Keratinocyte (primary cell): ENCODE data around the gene DAPK1. TPM values are rescaled to one million over a fixed set of nuclear protein-coding genes. Genes with fewer than 3 reads are reported as not detected.

ENCODE experiments used
- DNase-seq: peaks from one replicate; pipeline ENCODE4 v3.0.0-alpha.2; 2011; ENCODE audit warnings: low read depth, missing footprints, low spot score
- FAIRE-seq: peaks from 2 replicates; lab custom pipeline; 2011; peaks lifted over from hg19 to GRCh38; lab: Jason Lieb, UNC
- H2AFZ ChIP-seq: 2 replicates; pipeline ENCODE4 v1.6.0; 2012; ENCODE audit warnings: low read length, control low read depth, inconsistent platforms; ENCODE audit not compliant: control insufficient read depth
- H3K27ac ChIP-seq: 2 replicates; pipeline ENCODE4 v1.5.1; 2011; ENCODE audit warnings: low read length; ENCODE audit not compliant: control insufficient read depth, insufficient read depth
- H3K27me3 ChIP-seq: 3 replicates; pipeline ENCODE4 v1.6.0; 2011; ENCODE audit warnings: low read length; ENCODE audit not compliant: control insufficient read depth, insufficient read depth; ENCODE audit errors: extremely low read depth
- H3K36me3 ChIP-seq, 2 experiments: 2 replicates in 1 of 2; 3 replicates in 1 of 2; pipeline ENCODE4 v1.5.1; 2011; ENCODE audit warnings: low read length in 2 of 2, mild to moderate bottlenecking in 1 of 2; ENCODE audit not compliant: control insufficient read depth in 2 of 2, insufficient read depth in 2 of 2; ENCODE audit errors: extremely low read depth in 1 of 2
- H3K4me1 ChIP-seq: 3 replicates; pipeline ENCODE4 v1.5.1; 2011; ENCODE audit warnings: low read length; ENCODE audit not compliant: control insufficient read depth, insufficient read depth; ENCODE audit errors: extremely low read depth
- H3K4me2 ChIP-seq: 3 replicates; pipeline ENCODE4 v1.6.0; 2011; ENCODE audit warnings: low read depth, low read length; ENCODE audit not compliant: control insufficient read depth, insufficient read depth; ENCODE audit errors: extremely low read depth
- H3K4me3 ChIP-seq, 3 experiments: fragments of 200-600 bp in 1 of 3; sonication (generic) in 1 of 3; 2 replicates in 2 of 3; 3 replicates in 1 of 3; pipeline ENCODE4 v1.5.1; 2011 to 2016; ENCODE audit warnings: low read length in 3 of 3, mild to moderate bottlenecking in 3 of 3, control low read depth in 2 of 3, inconsistent platforms in 1 of 3, low read depth in 1 of 3, mixed read lengths in 1 of 3, mixed run types in 1 of 3, moderate library complexity in 1 of 3; ENCODE audit not compliant: control insufficient read depth in 2 of 3, insufficient read depth in 2 of 3; ENCODE audit errors: extremely low read depth in 1 of 3
- H3K79me2 ChIP-seq: 2 replicates; pipeline ENCODE4 v1.6.0; 2012; ENCODE audit warnings: low read length; ENCODE audit not compliant: control insufficient read depth, insufficient read depth
- H3K9ac ChIP-seq: 3 replicates; pipeline ENCODE4 v1.6.0; 2011; ENCODE audit warnings: low read length; ENCODE audit not compliant: control insufficient read depth, insufficient read depth; ENCODE audit errors: extremely low read depth
- H3K9me1 ChIP-seq: 3 replicates; pipeline ENCODE4 v1.6.0; 2011; ENCODE audit warnings: low read length; ENCODE audit not compliant: control insufficient read depth, insufficient read depth; ENCODE audit errors: extremely low read depth
- H3K9me3 ChIP-seq: 2 replicates; pipeline ENCODE4 v1.5.1; 2012; ENCODE audit warnings: low read depth, low read length; ENCODE audit not compliant: control insufficient read depth
- H4K20me1 ChIP-seq: 3 replicates; pipeline ENCODE4 v1.6.0; 2011; ENCODE audit warnings: low read length; ENCODE audit not compliant: control insufficient read depth, insufficient read depth; ENCODE audit errors: extremely low read depth
- EZH2 ChIP-seq: IDR thresholded peaks from one replicate; pipeline ENCODE4 v1.6.1; 2012; ENCODE audit warnings: inconsistent platforms, mild to moderate bottlenecking, low read length, moderate library complexity
- dilution Hi-C: fragments of 300-500 bp; cut with MboI; formaldehyde crosslinking; loops from one replicate; pipeline ENCODE4 v1.7.0; 2020; ENCODE audit warnings: low sequenced_read_pairs; ENCODE audit not compliant: extremely low pct_ligation_motif_present
- polyA plus RNA-seq, 5 experiments: library from polyadenylated mRNA; depleted of rRNA in 3 of 5; stranded (reverse) in 3 of 5; stranded (forward) in 1 of 5; unstranded in 1 of 5; fragments of >200 nt; gene quantifications; 1 replicate in 1 of 5; 2 replicates in 3 of 5; 3 replicates in 1 of 5; pipeline versions ENCODE4 v1.2.1 to v1.2.3, GENCODE V29; 2011 to 2012; ENCODE audit warnings: missing spikeins in 2 of 5, low read depth in 1 of 5, low replicate concordance in 1 of 5
- TF ChIP-seq, protein P1 (sequence below), 3 experiments: IDR thresholded peaks in 1 of 3; conservative IDR thresholded peaks in 1 of 3; optimal IDR thresholded peaks in 1 of 3; 2 replicates in 2 of 3; 3 replicates in 1 of 3; pipeline versions ENCODE3 to v1.5.1; 2011; ENCODE audit warnings: low read length in 3 of 3, mild to moderate bottlenecking in 3 of 3, moderate library complexity in 2 of 3, control low read depth in 1 of 3, inconsistent platforms in 1 of 3; ENCODE audit not compliant: insufficient read depth in 2 of 3; ENCODE audit errors: extremely low read depth in 1 of 3

DAPK1 gene
- polyA plus RNA-seq, 1 donor (not counting 4 experiments of a cell fraction or from before 2014, with no cell fraction given) = 2.8 TPM

DNA sequence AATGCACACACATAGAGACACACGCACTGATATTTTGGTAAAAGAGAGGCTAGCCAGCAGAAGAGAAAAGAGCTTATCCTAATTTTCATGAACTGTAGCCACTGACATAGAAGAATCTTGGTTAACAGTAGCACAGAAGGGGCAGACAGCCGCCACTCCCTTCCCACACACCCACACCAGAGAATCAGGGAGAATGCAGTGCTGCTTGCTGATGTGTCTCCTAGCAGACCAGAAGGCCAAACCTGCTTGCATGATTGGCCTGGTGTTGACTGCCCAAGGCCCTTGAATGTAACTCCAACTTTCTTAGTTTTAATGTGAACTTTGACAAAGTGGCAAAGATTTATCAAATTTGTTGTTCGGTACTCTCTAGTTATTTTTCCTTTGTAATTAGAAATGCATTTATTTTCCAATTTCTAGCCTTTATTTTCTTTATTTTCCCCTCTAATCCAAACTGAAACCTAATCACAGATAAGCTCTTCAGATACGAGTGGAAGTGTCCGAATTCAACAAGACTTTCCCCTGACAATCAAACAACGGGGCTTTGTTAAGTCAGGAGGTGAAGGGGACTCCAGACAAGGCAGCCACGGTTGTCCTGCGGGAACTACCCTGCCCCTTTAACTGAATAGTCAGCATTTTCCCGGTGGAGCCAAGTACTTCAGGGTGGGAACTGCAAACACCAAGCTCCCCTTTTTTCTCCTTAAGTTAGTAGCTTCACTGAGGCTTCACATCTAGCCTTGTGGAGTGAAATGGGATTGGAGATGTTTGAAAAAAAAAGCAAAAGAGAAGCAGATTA is 146.3 kb downstream of the DAPK1 start:
- DNase-seq (no peak), FAIRE-seq (no peak)
- dilution Hi-C loops = no loop called here
- TF ChIP-seq EZH2 = no peak
- TF ChIP-seq, protein P1, sequence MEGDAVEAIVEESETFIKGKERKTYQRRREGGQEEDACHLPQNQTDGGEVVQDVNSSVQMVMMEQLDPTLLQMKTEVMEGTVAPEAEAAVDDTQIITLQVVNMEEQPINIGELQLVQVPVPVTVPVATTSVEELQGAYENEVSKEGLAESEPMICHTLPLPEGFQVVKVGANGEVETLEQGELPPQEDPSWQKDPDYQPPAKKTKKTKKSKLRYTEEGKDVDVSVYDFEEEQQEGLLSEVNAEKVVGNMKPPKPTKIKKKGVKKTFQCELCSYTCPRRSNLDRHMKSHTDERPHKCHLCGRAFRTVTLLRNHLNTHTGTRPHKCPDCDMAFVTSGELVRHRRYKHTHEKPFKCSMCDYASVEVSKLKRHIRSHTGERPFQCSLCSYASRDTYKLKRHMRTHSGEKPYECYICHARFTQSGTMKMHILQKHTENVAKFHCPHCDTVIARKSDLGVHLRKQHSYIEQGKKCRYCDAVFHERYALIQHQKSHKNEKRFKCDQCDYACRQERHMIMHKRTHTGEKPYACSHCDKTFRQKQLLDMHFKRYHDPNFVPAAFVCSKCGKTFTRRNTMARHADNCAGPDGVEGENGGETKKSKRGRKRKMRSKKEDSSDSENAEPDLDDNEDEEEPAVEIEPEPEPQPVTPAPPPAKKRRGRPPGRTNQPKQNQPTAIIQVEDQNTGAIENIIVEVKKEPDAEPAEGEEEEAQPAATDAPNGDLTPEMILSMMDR (optimal IDR thresholded peaks at IDR 0.05 in 1 of 3, IDR thresholded peaks at IDR 0.05 in 1 of 3, conservative IDR thresholded peaks at IDR 0.05 in 1 of 3; ENCODE audit: extremely low read depth in 1 of 3, insufficient read depth in 2 of 3, low read length in 3 of 3) = no peak
- peaks cover 3% of the 10 kb centered on the region for H3K27me3 ChIP-seq
- no peaks in the 10 kb centered on the region for H4K20me1 ChIP-seq
- H3K4me3 ChIP-seq = no peak overlapping the region
- no peaks in the 10 kb centered on the region for H3K79me2 ChIP-seq
- no peak overlapping the region for H3K27ac ChIP-seq
- no peaks in the 10 kb centered on the region for H3K9me3 ChIP-seq
- H3K36me3 ChIP-seq = no peaks in the 10 kb centered on the region
- no peak overlapping the region for H2AFZ ChIP-seq
- H3K9ac ChIP-seq = no peak overlapping the region
- H3K4me2 ChIP-seq = no peak overlapping the region
- H3K9me1 ChIP-seq = no peaks in the 10 kb centered on the region
- H3K4me1 ChIP-seq = no peaks in the 10 kb centered on the region

DNA sequence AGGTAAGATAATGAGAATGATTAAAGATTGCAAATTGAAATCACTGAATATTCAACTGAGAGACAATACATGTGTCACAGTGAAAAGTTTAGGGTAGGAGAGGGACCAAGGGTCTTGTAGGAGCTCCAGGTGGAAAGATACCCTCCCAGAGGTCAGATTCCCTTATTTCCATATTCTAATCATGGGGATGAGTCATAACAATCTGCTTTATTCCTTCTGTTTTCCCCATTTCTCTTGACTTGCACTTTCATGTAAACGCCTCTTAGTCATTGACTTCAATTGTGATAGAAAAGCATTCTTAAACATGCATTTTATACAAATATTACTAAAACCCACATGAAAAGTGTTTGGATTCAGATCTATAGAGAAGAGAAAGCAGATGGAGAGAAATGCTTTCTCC is 147.0 kb downstream of the DAPK1 start:
- Histone ChIP-seq H3K9ac (no peak overlapping the region), H3K9me1 (no peaks in the 10 kb centered on the region), H3K4me3 (no peak overlapping the region), H3K79me2 (no peaks in the 10 kb centered on the region), H3K4me1 (no peaks in the 10 kb centered on the region), H3K27ac (no peak overlapping the region), H3K4me2 (no peak overlapping the region), H4K20me1 (no peaks in the 10 kb centered on the region), H2AFZ (no peak overlapping the region), H3K36me3 (no peaks in the 10 kb centered on the region), H3K9me3 (no peaks in the 10 kb centered on the region), H3K27me3 (peaks cover 3% of the 10 kb centered on the region)
- FAIRE-seq = no peak
- dilution Hi-C loops = no loop called here
- DNase-seq = no peak
- no peak for TF ChIP-seq EZH2
- TF ChIP-seq, protein P1 (optimal IDR thresholded peaks at IDR 0.05 in 1 of 3, IDR thresholded peaks at IDR 0.05 in 1 of 3, conservative IDR thresholded peaks at IDR 0.05 in 1 of 3; ENCODE audit: extremely low read depth in 1 of 3, insufficient read depth in 2 of 3, low read length in 3 of 3) = no peak
